ENCODE measurements around the gene CLCN7.
A peak's percentile ranks its signal among the peaks of the same experiment; 100 is the strongest.
"Not testable (repeated sequence)": the region's sequence is repeated elsewhere in the genome, so short reads cannot be mapped to it uniquely, and the experiment has no call there.

Gene CLCN7

GRCh38 chr16:1470481-1471251, 4.2 kb downstream of the CLCN7 start:
- Mint-ChIP-seq H3K9me3 (no peaks in the 10 kb centered on the region), H3K27ac (peak overlapping the region in 2 of 3 experiments; percentile 43 to 44), H3K36me3 (ENCODE audit: low read depth) (no peaks in the 10 kb centered on the region), H3K4me1 (peaks cover 9% of the 10 kb centered on the region), H3K4me3 (peak overlapping the region; percentile 31 to 38 (median 34)), H3K27me3 (ENCODE audit: low read depth) (peaks cover 3% of the 10 kb centered on the region)
- TF ChIP-seq CTCF (IDR thresholded peaks at IDR 0.05; ENCODE audit: unreplicated experiment in 3 of 3), result no peak

- Mint-ChIP-seq H3K4me3 (peak overlapping the region in 1 of 3 experiments; percentile 48), H3K4me1 (peaks cover 9% of the 10 kb centered on the region), H3K36me3 (ENCODE audit: low read depth) (no peaks in the 10 kb centered on the region), H3K27ac (peak overlapping the region in 2 of 3 experiments; percentile 7 to 25), H3K9me3 (no peaks in the 10 kb centered on the region), H3K27me3 (ENCODE audit: low read depth) (peaks cover 3% of the 10 kb centered on the region)
- no peak for TF ChIP-seq CTCF (IDR thresholded peaks at IDR 0.05; ENCODE audit: unreplicated experiment in 3 of 3)
Measured at GRCh38 chr16:1469693-1470201, 5.1 kb downstream of the CLCN7 start.

DNA sequence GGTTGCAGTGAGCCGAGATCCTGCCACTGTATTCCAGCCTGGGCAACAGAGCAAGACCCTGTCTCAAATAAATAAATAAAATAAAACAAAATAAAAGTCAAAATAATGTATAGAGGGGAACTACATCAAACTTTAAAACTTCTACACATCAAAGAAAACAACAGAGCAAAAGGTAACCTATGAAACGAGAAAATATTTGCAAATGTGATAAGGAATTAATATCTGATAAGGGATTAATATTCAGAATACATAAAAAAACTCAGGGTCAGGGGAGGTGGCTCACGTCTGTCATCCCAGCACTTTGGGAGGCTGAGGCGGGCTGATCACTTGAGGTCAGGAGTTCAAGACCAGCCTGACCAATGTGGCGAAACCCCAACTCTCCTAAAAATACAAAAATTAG, 5.7 kb downstream of the CLCN7 start:
- not testable (repeated sequence) for H3K36me3 Mint-ChIP-seq (ENCODE audit: low read depth); H3K4me1 Mint-ChIP-seq; H3K4me3 Mint-ChIP-seq; H3K9me3 Mint-ChIP-seq; H3K27ac Mint-ChIP-seq; H3K27me3 Mint-ChIP-seq (ENCODE audit: low read depth)

DNA sequence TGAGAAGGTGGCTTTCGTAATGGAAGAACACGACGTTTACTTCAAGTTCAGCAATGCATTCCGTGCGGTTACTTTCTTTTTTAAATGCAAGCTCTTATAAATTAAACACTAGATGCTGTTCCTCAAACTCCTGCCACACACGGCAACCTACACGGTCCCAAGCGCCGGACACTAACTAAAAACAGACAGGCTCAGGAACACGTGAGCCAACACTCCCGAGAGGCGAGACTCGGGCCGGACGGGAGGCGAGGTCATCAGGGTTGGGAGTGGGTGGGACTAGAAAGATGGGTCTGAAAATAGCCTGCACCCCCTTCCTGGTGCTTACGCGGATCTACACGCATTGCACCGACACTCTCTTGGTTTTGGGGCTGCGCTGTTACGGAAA, 6.4 kb downstream of the CLCN7 start:
- H3K36me3 Mint-ChIP-seq (ENCODE audit: low read depth), result no peaks in the 10 kb centered on the region
- H3K27ac Mint-ChIP-seq, result no peak overlapping the region
- H3K4me1 Mint-ChIP-seq, result peaks cover 9% of the 10 kb centered on the region
- peaks cover 3% of the 10 kb centered on the region for H3K27me3 Mint-ChIP-seq (ENCODE audit: low read depth)
- H3K4me3 Mint-ChIP-seq, result no peak overlapping the region
- no peaks in the 10 kb centered on the region for H3K9me3 Mint-ChIP-seq
- TF ChIP-seq CTCF (IDR thresholded peaks at IDR 0.05; ENCODE audit: unreplicated experiment in 3 of 3), result no peak

DNA sequence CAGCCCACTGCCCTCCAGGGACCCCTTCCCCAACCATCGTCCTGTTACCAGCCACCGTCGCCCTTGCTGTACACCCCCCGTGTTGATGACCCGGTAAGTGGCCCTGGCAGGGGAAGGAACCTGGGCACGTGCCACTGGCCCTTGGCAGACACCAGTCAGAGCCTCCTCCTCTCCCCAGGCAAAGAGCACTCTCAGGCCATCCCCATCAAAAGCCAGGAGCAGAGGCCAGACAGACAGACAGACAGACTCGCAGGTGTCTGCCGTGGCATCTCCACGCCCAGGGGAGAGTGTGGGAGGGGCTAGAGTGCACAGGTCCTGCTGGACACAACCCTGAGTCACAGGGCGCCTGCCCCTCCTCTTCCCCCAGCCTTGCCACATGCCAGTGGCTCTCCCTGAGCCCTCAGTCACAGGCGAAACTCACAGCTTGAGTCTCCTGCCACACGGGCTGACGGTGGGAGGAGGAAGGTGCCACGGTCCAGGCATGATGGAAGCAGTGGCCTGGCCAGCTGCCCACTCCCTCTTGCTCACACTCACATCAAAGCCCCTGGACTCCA, 7.8 kb downstream of the CLCN7 start:
- H3K27ac Mint-ChIP-seq, result no peak overlapping the region
- peaks cover 3% of the 10 kb centered on the region for H3K27me3 Mint-ChIP-seq (ENCODE audit: low read depth)
- no peak overlapping the region for H3K4me3 Mint-ChIP-seq
- H3K4me1 Mint-ChIP-seq, result peaks cover 4% of the 10 kb centered on the region
- peaks cover 4% of the 10 kb centered on the region for H3K36me3 Mint-ChIP-seq (ENCODE audit: low read depth)
- no peak for TF ChIP-seq CTCF (IDR thresholded peaks at IDR 0.05; ENCODE audit: unreplicated experiment in 3 of 3)
- no peaks in the 10 kb centered on the region for H3K9me3 Mint-ChIP-seq

- Mint-ChIP-seq H3K4me1 (peaks cover 4% of the 10 kb centered on the region), H3K4me3 (no peak overlapping the region), H3K36me3 (ENCODE audit: low read depth) (peaks cover 4% of the 10 kb centered on the region), H3K27ac (no peak overlapping the region), H3K9me3 (no peaks in the 10 kb centered on the region), H3K27me3 (ENCODE audit: low read depth) (peaks cover 3% of the 10 kb centered on the region)
- TF ChIP-seq CTCF (IDR thresholded peaks at IDR 0.05; ENCODE audit: unreplicated experiment in 3 of 3), result no peak
Measured at GRCh38 chr16:1466054-1466453, 8.8 kb downstream of the CLCN7 start.

Measured in nephron (organoid).